Lung (tissue), 12 donors: ENCODE results near the gene DMWD. TPM values are rescaled to one million over a fixed set of nuclear protein-coding genes. Genes with fewer than 3 reads are reported as not detected.

Source experiments
- ATAC-seq: fragments of 200-7000 bp; cut with Tn5 transposase; one replicate; pipeline ENCODE4 v1.9.1; 2020; ENCODE audit warnings: moderate number of reproducible peaks; ENCODE audit not compliant: insufficient read depth, low FRiP score
- DNase-seq, 3 donors: peaks; one replicate each; pipeline ENCODE4 v3.0.0-alpha.2; 2013 to 2017
- H3K27ac ChIP-seq, 2 donors: one replicate each; pipeline ENCODE4 v1.5.1; 2013; ENCODE audit warnings: mild to moderate bottlenecking in 2 of 2, moderate library complexity in 2 of 2, control low read depth in 1 of 2, inconsistent platforms in 1 of 2, low read depth in 1 of 2, low read length in 1 of 2
- H3K27me3 ChIP-seq, 3 donors: one replicate each; pipeline ENCODE4 v1.5.1; 2013; ENCODE audit warnings: low read length in 2 of 3; ENCODE audit not compliant: control insufficient read depth in 3 of 3, insufficient read depth in 3 of 3
- H3K36me3 ChIP-seq, 4 donors: one replicate each; pipeline ENCODE4 v1.5.1; 2013; ENCODE audit warnings: low read length in 4 of 4, mild to moderate bottlenecking in 1 of 4, moderate library complexity in 1 of 4; ENCODE audit not compliant: control insufficient read depth in 4 of 4, insufficient read depth in 4 of 4
- H3K4me1 ChIP-seq, 5 donors: one replicate each; pipeline ENCODE4 v1.5.1; 2013; ENCODE audit warnings: low read length in 5 of 5, mild to moderate bottlenecking in 2 of 5, moderate library complexity in 1 of 5; ENCODE audit not compliant: control insufficient read depth in 5 of 5, insufficient read depth in 5 of 5
- H3K4me3 ChIP-seq: one replicate; pipeline ENCODE4 v1.5.1; 2013; ENCODE audit warnings: mild to moderate bottlenecking, control low read depth, moderate library complexity
- H3K9ac ChIP-seq, 2 donors: one replicate each; pipeline ENCODE4 v1.5.1; 2013; ENCODE audit warnings: low read length in 2 of 2, control low read depth in 1 of 2; ENCODE audit not compliant: insufficient read depth in 1 of 2
- H3K9me3 ChIP-seq, 4 donors: one replicate each; pipeline ENCODE4 v1.5.1; 2013; ENCODE audit warnings: low read length in 3 of 4, mild to moderate bottlenecking in 1 of 4, moderate library complexity in 1 of 4; ENCODE audit not compliant: control insufficient read depth in 4 of 4, insufficient read depth in 3 of 4
- CTCF ChIP-seq: IDR thresholded peaks from 2 replicates; pipeline ENCODE4 v1.5.1; 2012; ENCODE audit warnings: mild to moderate bottlenecking; ENCODE audit errors: control extremely low read depth, extremely low read depth
- WGBS, 2 donors: extraction: QIAGEN DNeasy Blood & Tissue Kit; methylation state at CpG; one replicate each; pipeline ENCODE4 v1.1.7; 2013; 5-methylcytosine and 5-hydroxymethylcytosine counted together
- polyA plus RNA-seq, 2 donors: library from polyadenylated mRNA; stranded (reverse); fragments of 200-250 nt; gene quantifications; one replicate each; pipeline ENCODE4 v1.2.1, GENCODE V29; 2013
- total RNA-seq, 2 donors: library from RNA; depleted of rRNA in 1 of 2; stranded (reverse); fragments of >200 nt in 1 of 2; gene quantifications; one replicate each; pipeline ENCODE4 v1.2.1, GENCODE V29; 2014 to 2021
- donor health status: control.
- donor health status: control.
- donor health status: Bipolar disorder and iron deficiency.
- donor health status: healthy.
- donor health status: DM: yes; HTN: yes; CAD: no.

DMWD gene
- total and polyA plus RNA-seq, 4 donors = 21.2 to 58.2 (median 26.9) TPM

GRCh38 chr19:45769821-45770191, 22.8 kb downstream of the DMWD start:
- no peaks in the 10 kb centered on the region for H3K9me3 ChIP-seq
- DNase-seq (peak in 2 of 3 donors; percentile 65), ATAC-seq (no peak)
- no peak for TF ChIP-seq CTCF
- H3K36me3 ChIP-seq = peaks cover 1 to 9% (median 5%) of the 10 kb centered on the region in 4 donors
- WGBS, 2 donors = 0% methylated on average over 28 of the region's 28 CpGs
- H3K4me3 ChIP-seq = peak overlapping the region; percentile 37
- peak overlapping the region; percentile 89 for H3K27ac ChIP-seq
- no peaks in the 10 kb centered on the region for H3K27me3 ChIP-seq
- H3K4me1 ChIP-seq = peaks cover 0 to 38% (median 11%) of the 10 kb centered on the region in 5 donors
- peak overlapping the region; percentile 55 to 56 for H3K9ac ChIP-seq

GRCh38 chr19:45768984-45769782, 23.5 kb downstream of the DMWD start, which contains the start of gene SIX5:
Gene SIX5 (minus strand): TSS chr19:45769252. CDS start chr19:45768844, 408 bp downstream.
- WGBS, 2 donors = 0% methylated on average over 68 to 70 of the region's 70 CpGs
- H3K27ac ChIP-seq = peak within 1 kb of the TSS; percentile 89
- H3K36me3 ChIP-seq = peaks cover 0 to 6% (median 4%) of the 10 kb centered on the region in 4 donors
- peak within 1 kb of the TSS; percentile 55 to 94 for H3K9ac ChIP-seq
- H3K27me3 ChIP-seq = no peaks in the 10 kb centered on the region
- H3K4me3 ChIP-seq = peak within 1 kb of the TSS; percentile 59
- ATAC-seq (peak; percentile 69), DNase-seq (peak; percentile 99)
- no peak for TF ChIP-seq CTCF
- H3K9me3 ChIP-seq = no peaks in the 10 kb centered on the region
- peaks cover under 1 to 44% (median 11%) of the 10 kb centered on the region in 5 donors for H3K4me1 ChIP-seq

GRCh38 chr19:45768655-45768983, 24.0 kb downstream of the DMWD start:
- H3K4me3 ChIP-seq = peak overlapping the region; percentile 59
- H3K27ac ChIP-seq = peak overlapping the region; percentile 74 to 87
- peak overlapping the region in 1 of 2 donors; percentile 94 for H3K9ac ChIP-seq
- H3K9me3 ChIP-seq = no peaks in the 10 kb centered on the region
- peak in 1 of 3 donors; percentile 66 for DNase-seq
- ATAC-seq = no peak
- no peak for TF ChIP-seq CTCF
- peaks cover 0 to 6% (median 4%) of the 10 kb centered on the region in 4 donors for H3K36me3 ChIP-seq
- H3K4me1 ChIP-seq = peaks cover 2 to 49% (median 11%) of the 10 kb centered on the region in 5 donors
- no peaks in the 10 kb centered on the region for H3K27me3 ChIP-seq
- WGBS, 2 donors = 0 to 1% methylated on average over 21 to 33 of the region's 33 CpGs
